Endothelial cell of coronary artery (primary cell): ENCODE results near the gene TCAF1. TPM values are rescaled to one million over a fixed set of nuclear protein-coding genes. Genes with fewer than 3 reads are reported as not detected.

ENCODE experiments used
- total RNA-seq: library from RNA; depleted of rRNA; stranded (reverse); fragments of >200 nt; gene quantifications from 2 replicates; pipeline ENCODE4 v1.2.3, GENCODE V29; 2014

TCAF1 gene
- 20.4 and 48.8 TPM in 2 replicates for total RNA-seq

GRCh38 chr7:143901668-143902331 is at the start of gene TCAF1:
TSS of gene TCAF1 (minus strand) at chr7:143902176. CDS start at chr7:143876608, 25,568 bp downstream.

GRCh38 chr7:143934526-143935325 is 32.8 kb upstream of the TCAF1 start, which contains the start of gene OR2F2:
TSS of gene OR2F2 (plus strand) at chr7:143935233. CDS start at chr7:143935233, 0 bp downstream.

Other genes with a start within 250 kb of the TCAF1 start
- 0.18 and 2.2 TPM in 2 replicates for gene CTAGE6, start 144.5 kb downstream of the TCAF1 start, total RNA-seq
- not detected in 2 replicates for gene OR2F2, start 33.1 kb upstream of the TCAF1 start, total RNA-seq
- gene OR2F1, start 52.7 kb upstream of the TCAF1 start, total RNA-seq, result not detected in 2 replicates
- gene OR6B1, start 98.1 kb upstream of the TCAF1 start, total RNA-seq, result 0.09 TPM in 1 of 2 replicates, not detected in the other
- gene OR2A5, start 146.8 kb upstream of the TCAF1 start, total RNA-seq, result not detected in 2 replicates
- not detected in 2 replicates for gene OR2A25, start 167.6 kb upstream of the TCAF1 start, total RNA-seq
- gene OR2A12, start 184.1 kb upstream of the TCAF1 start, total RNA-seq, result not detected in 2 replicates
- gene OR2A2, start 207.4 kb upstream of the TCAF1 start, total RNA-seq, result not detected in 2 replicates
- not detected in 2 replicates for gene OR2A14, start 221.0 kb upstream of the TCAF1 start, total RNA-seq